SK-N-SH treated with all-trans-retinoic acid at 6 μM for 48 hours (cell line): Measurements from ENCODE around the gene C1R.
A peak's percentile ranks its signal among the peaks of the same experiment; 100 is the strongest.

ENCODE experiments used
- ATAC-seq: fragments of 200-7000 bp; cut with Tn5 transposase; 3 replicates; pipeline ENCODE4 v1.9.1; 2020; ENCODE audit warnings: mild to moderate bottlenecking, moderate library complexity
- ARNTL ChIP-seq: fragments of 450-650 bp; formaldehyde crosslinking; IDR thresholded peaks from 2 replicates; pipeline ENCODE4 v1.5.0; 2020; ENCODE audit warnings: low read depth, mild to moderate bottlenecking, moderate library complexity, borderline replicate concordance
- BACH2 ChIP-seq: fragments of 250-450 bp; sonication (Bioruptor Pico); IDR thresholded peaks from 2 replicates; pipeline ENCODE4 v1.9.0; 2021; ENCODE audit warnings: mild to moderate bottlenecking, borderline replicate concordance
- CREB5 ChIP-seq: fragments of 250-450 bp; sonication (Bioruptor Pico); IDR thresholded peaks from 2 replicates; pipeline ENCODE4 v1.5.1; 2020; ENCODE audit warnings: low read depth, mild to moderate bottlenecking, moderate library complexity
- CSDC2 ChIP-seq: fragments of 250-450 bp; sonication (Bioruptor Pico); IDR thresholded peaks from 2 replicates; pipeline ENCODE4 v1.5.0; 2020; ENCODE audit warnings: mild to moderate bottlenecking, moderate library complexity
- CSRNP3 ChIP-seq: fragments of 250-450 bp; sonication (Bioruptor Pico); IDR thresholded peaks from 2 replicates; pipeline ENCODE4 v1.5.1; 2021; ENCODE audit warnings: mild to moderate bottlenecking, moderate library complexity
- ESRRG ChIP-seq: fragments of 250-450 bp; sonication (Bioruptor Pico); IDR thresholded peaks from 2 replicates; pipeline ENCODE4 v1.6.1; 2021; ENCODE audit warnings: mild to moderate bottlenecking
- GLIS3 ChIP-seq: fragments of 250-450 bp; sonication (Bioruptor Pico); IDR thresholded peaks from 2 replicates; pipeline ENCODE4 v1.5.0; 2020; ENCODE audit warnings: mild to moderate bottlenecking, moderate library complexity
- OSR1 ChIP-seq: fragments of 250-450 bp; sonication (Bioruptor Pico); IDR thresholded peaks from 2 replicates; pipeline ENCODE4 v1.8.0; 2022; ENCODE audit warnings: moderate library complexity, mild to moderate bottlenecking, inconsistent platforms
- PATZ1 ChIP-seq: fragments of 250-450 bp; sonication (Bioruptor Pico); IDR thresholded peaks from 2 replicates; pipeline ENCODE4 v1.8.0; 2020; ENCODE audit warnings: mild to moderate bottlenecking, moderate library complexity, borderline replicate concordance
- RARB ChIP-seq: fragments of 250-450 bp; sonication (Bioruptor Pico); IDR thresholded peaks from 2 replicates; pipeline ENCODE4 v1.8.0; 2021; ENCODE audit warnings: mild to moderate bottlenecking, moderate library complexity
- TCF4 ChIP-seq: fragments of 250-450 bp; sonication (Bioruptor Pico); IDR thresholded peaks from 2 replicates; pipeline ENCODE4 v1.8.0; 2021; ENCODE audit warnings: mild to moderate bottlenecking, moderate library complexity, borderline replicate concordance
- TOX ChIP-seq: fragments of 250-450 bp; sonication (Bioruptor Pico); IDR thresholded peaks from 2 replicates; pipeline ENCODE4 v1.8.0; 2021; ENCODE audit warnings: mild to moderate bottlenecking, moderate library complexity, borderline replicate concordance
- TSHZ2 ChIP-seq: fragments of 250-450 bp; sonication (Bioruptor Pico); IDR thresholded peaks from 2 replicates; pipeline ENCODE4 v1.5.0; 2020; ENCODE audit warnings: mild to moderate bottlenecking, moderate library complexity
- ZC3H10 ChIP-seq: fragments of 250-450 bp; sonication (Bioruptor Pico); IDR thresholded peaks from 2 replicates; pipeline ENCODE4 v1.5.1; 2021; ENCODE audit warnings: mild to moderate bottlenecking, moderate library complexity
- ZFP3 ChIP-seq: fragments of 250-450 bp; sonication (Bioruptor Pico); IDR thresholded peaks from 2 replicates; pipeline ENCODE4 v1.5.0; 2020; ENCODE audit warnings: mild to moderate bottlenecking, moderate library complexity
- ZFP30 ChIP-seq: fragments of 450-650 bp; formaldehyde crosslinking; IDR thresholded peaks from 2 replicates; pipeline ENCODE4 v1.5.0; 2022; ENCODE audit warnings: mild to moderate bottlenecking, moderate library complexity
- ZNF565 ChIP-seq: fragments of 450-650 bp; formaldehyde crosslinking; conservative IDR thresholded peaks from 2 replicates; pipeline ENCODE4 v1.5.0; 2020; ENCODE audit warnings: low read depth, mild to moderate bottlenecking, moderate library complexity
- ZNF8 ChIP-seq: fragments of 450-650 bp; formaldehyde crosslinking; IDR thresholded peaks from 2 replicates; pipeline ENCODE4 v1.5.0; 2020; ENCODE audit warnings: mild to moderate bottlenecking, moderate library complexity
- TF ChIP-seq, protein P1 (sequence below): fragments of 250-450 bp; sonication (Bioruptor Pico); IDR thresholded peaks from 2 replicates; pipeline ENCODE4 v1.8.0; 2021; ENCODE audit warnings: low read depth, mild to moderate bottlenecking, moderate library complexity, borderline replicate concordance

Gene C1R

GRCh38 chr12:7113389-7113871, 21.2 kb upstream of the C1R start:
- ATAC-seq = peak; percentile 35
- no peak for TF ChIP-seq TSHZ2 (CRISPR knock-in tag)
- no peak for TF ChIP-seq ZFP3 (CRISPR knock-in tag)
- TF ChIP-seq PATZ1 (CRISPR knock-in tag) = no peak
- TF ChIP-seq, all 23 proteins: peak for 0

- ATAC-seq = no peak
- no peak for TF ChIP-seq RARB (CRISPR knock-in tag)
- no peak for TF ChIP-seq CREB5 (CRISPR knock-in tag)
- TF ChIP-seq OSR1 (CRISPR knock-in tag) = no peak
- no peak for TF ChIP-seq ZNF8 (CRISPR knock-in tag)
- TF ChIP-seq, protein P1, sequence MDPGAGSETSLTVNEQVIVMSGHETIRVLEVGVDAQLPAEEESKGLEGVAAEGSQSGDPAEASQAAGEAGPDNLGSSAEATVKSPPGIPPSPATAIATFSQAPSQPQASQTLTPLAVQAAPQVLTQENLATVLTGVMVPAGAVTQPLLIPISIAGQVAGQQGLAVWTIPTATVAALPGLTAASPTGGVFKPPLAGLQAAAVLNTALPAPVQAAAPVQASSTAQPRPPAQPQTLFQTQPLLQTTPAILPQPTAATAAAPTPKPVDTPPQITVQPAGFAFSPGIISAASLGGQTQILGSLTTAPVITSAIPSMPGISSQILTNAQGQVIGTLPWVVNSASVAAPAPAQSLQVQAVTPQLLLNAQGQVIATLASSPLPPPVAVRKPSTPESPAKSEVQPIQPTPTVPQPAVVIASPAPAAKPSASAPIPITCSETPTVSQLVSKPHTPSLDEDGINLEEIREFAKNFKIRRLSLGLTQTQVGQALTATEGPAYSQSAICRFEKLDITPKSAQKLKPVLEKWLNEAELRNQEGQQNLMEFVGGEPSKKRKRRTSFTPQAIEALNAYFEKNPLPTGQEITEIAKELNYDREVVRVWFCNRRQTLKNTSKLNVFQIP (CRISPR knock-in tag) = no peak
- no peak for TF ChIP-seq CSDC2 (CRISPR knock-in tag)
- TF ChIP-seq ESRRG (CRISPR knock-in tag) = no peak
- TF ChIP-seq BACH2 = no peak
- no peak for TF ChIP-seq ZC3H10 (CRISPR knock-in tag)
- TF ChIP-seq ZNF565 = no peak
- no peak for TF ChIP-seq ZFP30
- no peak for TF ChIP-seq CSRNP3
Measured at GRCh38 chr12:7112041-7112440, 19.8 kb upstream of the C1R start.

DNA sequence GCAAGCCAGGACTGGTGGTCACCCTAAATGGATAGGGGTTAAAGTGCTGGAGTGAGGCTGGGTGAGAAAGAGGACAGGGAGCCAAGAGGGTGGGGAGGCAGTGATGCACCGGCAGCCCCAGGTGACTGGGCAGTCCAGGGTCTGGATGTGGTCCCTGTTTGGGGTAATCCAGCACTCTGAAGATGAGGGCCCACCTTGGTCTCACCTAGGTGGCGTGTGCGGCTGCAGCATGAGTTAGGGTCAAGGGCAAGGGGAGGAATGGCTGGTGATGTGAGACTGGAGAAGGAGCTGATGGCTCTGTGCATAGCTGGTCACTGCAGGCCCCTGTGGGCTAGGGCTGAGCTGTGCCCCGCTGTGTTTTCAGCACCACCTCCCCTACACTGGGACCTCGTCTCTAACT, 18.4 kb upstream of the C1R start:
- TF ChIP-seq PATZ1 (CRISPR knock-in tag) (no peak), ZC3H10 (CRISPR knock-in tag) (no peak), TCF4 (CRISPR knock-in tag) (no peak), ZFP30 (no peak), OSR1 (CRISPR knock-in tag) (no peak), TSHZ2 (CRISPR knock-in tag) (no peak), GLIS3 (no peak), ARNTL (CRISPR knock-in tag) (no peak), BACH2 (no peak), TOX (CRISPR knock-in tag) (no peak)
- TF ChIP-seq, protein P1 (CRISPR knock-in tag) = no peak
- TF ChIP-seq, all 23 proteins: peak for 0
- ATAC-seq = no peak
